Astrocyte of the cerebellum (primary cell): Measurements from ENCODE around the gene LTF.

Source experiments
- DNase-seq: peaks from one replicate; pipeline ENCODE4 v3.0.0-alpha.2; 2011; ENCODE audit warnings: low read depth
- H3K4me3 ChIP-seq: 2 replicates; pipeline ENCODE4 v1.5.1; 2011; ENCODE audit warnings: mild to moderate bottlenecking, low read depth, low read length, moderate library complexity
- in situ Hi-C: cut with HindIII; loops from 2 replicates; pipeline ENCODE4 v1.10.0; 2017; ENCODE audit warnings: low sequenced_read_pairs
- TF ChIP-seq, protein P1 (sequence below): IDR thresholded peaks from 2 replicates; pipeline ENCODE4 v1.5.1; 2012; ENCODE audit warnings: low read length, low read depth, moderate library complexity, mild to moderate bottlenecking; ENCODE audit errors: missing control alignments

Gene LTF

DNA sequence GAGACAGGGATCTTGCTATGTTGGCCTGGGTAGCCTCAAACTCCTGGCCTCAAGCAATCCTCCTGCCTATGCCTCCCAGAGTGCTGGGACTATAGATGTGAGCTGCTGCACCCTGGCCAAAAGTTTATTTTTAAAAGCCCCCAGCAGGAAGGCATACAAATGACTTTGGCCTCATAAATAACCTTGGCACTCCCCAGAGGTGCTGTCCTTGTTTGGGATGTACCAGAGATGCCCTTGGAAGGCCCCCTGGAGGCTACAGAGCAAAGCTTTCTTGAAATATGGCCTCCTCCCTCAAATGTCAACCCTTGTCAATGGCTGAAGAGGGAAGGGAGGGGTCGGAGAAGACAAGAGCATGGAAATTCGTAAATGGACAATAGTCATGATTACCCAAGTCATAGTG lies 19.1 kb upstream of the LTF start:
- no peak overlapping the region for H3K4me3 ChIP-seq
- TF ChIP-seq, protein P1, sequence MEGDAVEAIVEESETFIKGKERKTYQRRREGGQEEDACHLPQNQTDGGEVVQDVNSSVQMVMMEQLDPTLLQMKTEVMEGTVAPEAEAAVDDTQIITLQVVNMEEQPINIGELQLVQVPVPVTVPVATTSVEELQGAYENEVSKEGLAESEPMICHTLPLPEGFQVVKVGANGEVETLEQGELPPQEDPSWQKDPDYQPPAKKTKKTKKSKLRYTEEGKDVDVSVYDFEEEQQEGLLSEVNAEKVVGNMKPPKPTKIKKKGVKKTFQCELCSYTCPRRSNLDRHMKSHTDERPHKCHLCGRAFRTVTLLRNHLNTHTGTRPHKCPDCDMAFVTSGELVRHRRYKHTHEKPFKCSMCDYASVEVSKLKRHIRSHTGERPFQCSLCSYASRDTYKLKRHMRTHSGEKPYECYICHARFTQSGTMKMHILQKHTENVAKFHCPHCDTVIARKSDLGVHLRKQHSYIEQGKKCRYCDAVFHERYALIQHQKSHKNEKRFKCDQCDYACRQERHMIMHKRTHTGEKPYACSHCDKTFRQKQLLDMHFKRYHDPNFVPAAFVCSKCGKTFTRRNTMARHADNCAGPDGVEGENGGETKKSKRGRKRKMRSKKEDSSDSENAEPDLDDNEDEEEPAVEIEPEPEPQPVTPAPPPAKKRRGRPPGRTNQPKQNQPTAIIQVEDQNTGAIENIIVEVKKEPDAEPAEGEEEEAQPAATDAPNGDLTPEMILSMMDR = no peak
- no peak for DNase-seq
- in situ Hi-C loops = no loop called here

DNA sequence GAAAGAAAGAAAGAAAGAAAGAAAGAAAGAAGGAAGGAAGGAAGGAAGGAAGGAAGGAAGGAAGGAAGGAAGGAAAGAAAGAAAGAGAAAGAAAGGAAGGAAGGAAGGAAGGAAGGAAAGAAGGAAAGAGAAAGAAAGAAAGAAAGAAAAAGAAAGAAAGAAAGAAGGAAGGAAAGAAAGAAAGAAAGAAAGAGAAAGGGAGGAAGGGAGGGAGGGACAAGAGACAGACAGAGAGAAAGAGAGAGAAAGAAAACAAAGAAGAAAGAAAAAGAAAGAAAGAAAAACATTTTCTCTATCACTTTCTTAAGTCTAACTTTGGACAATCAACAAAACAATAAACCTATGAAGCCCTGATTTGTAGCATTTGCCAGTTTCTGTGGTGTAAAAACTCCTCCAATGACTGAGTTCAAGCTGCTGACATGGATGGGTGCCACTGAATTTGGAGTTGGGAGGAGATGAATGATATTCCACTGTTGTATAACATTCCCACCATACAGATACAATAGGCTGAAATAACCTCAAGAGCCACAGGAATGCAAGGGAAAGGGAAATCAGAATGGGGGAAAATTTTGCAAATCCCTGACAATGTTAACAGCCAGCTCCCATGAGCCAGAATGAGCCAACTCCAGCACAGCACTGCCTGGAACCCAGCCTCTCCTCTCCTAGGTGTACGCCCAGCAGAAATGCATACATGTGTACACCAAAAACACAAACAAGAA lies 18.1 kb upstream of the LTF start:
- DNase-seq = peak; percentile 97
- in situ Hi-C loops = no loop called here
- TF ChIP-seq, protein P1 = no peak
- H3K4me3 ChIP-seq = no peak overlapping the region

DNA sequence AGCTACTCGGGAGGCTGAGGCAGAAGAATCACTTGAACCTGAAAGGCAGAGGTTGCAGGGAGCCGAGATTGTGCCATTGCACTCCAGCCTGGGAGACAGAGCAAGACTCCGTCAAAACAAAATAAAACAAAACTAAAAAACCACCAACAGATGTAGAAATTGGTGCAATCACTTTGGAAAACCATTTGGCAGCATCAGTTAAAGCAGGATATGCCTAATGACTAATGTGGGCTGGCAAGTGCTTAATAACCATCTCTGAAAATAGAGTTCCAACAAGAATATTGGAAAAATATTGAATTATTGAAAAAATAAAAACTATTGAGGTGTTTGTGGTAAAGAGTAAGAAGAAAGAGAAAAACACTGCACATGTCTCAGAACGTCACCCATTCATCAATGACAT lies 16.9 kb upstream of the LTF start:
- no peak for DNase-seq
- no peak overlapping the region for H3K4me3 ChIP-seq
- TF ChIP-seq, protein P1 = no peak
- in situ Hi-C loops = no loop called here

DNA sequence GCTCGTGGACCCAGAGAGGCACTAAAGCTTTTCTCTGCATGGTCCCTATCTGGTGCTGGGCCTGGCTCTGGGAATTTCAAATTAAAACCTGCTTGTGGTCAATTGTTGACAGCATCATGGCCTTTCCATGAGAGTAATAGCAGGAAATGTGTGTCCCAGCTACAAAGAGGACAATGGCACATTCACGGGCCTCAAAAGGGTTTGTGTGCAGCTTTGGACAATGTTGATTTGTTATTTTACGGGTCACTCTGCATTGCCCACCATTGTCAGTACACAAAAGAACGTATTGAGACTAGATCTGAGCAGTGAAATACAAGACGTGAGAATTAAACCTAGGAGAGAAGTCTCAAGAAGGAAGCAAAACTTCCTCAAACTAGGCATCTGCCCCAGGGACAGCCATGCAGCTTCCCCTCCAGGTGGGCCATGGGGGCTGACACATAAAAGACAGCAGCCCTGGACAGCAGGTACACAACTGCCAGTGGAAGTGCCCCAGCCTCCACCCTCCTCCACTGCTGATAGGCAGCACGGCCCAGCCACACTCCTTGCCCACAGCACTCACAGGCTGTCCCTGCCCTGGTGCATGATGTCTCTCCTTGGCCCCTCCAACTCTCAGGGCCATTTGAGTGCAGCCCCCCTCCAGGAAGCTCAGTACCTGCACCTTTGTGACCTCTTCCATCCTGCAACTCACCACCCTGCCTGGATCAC lies 15.9 kb upstream of the LTF start:
- in situ Hi-C loops = no loop called here
- TF ChIP-seq, protein P1 = no peak
- H3K4me3 ChIP-seq = no peak overlapping the region
- no peak for DNase-seq

DNA sequence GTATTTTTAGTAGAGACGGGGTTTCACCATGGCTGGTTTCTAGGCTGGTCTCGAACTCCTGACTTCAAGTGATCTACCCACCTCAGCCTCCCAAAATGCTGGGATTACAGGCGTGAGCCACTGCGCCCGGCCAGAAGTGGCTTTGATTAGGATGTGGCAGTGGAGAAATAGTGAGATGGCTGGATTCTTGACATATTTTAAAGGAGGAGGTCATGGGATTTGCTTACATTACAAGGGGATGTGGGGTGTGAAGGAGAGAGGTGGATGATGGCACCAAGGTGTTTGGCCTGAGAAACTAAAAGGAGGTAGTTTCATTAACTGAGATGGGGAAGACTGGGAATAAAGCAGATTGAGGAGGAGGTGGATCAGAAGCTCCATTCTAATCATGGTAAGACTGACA lies 15.0 kb upstream of the LTF start:
- DNase-seq = no peak
- no peak overlapping the region for H3K4me3 ChIP-seq
- in situ Hi-C loops = no loop called here
- TF ChIP-seq, protein P1 = no peak

DNA sequence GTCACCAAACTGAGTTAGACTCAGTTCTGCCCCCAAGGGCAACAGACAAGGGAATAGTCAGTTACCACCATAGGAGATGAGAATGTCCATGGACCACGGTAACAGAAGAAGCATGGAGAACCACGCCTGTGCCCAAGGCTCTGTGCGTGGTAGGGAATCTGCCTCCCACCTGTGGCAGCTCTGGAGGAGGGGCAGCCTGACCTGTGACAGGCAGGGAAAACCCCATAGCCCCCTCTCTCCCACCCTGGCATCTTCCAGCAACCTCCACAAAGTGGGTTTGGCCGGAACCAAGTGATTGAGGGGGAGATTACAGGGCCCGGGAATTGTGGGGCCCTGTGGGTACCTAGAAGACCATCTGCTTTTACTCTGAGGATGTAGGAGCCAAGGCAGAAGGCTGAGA lies 14.3 kb upstream of the LTF start:
- in situ Hi-C loops = no loop called here
- no peak for DNase-seq
- no peak overlapping the region for H3K4me3 ChIP-seq
- TF ChIP-seq, protein P1 = no peak
